LNCaP clone FGC (cell line): ENCODE results near the gene IAPP.
A peak's percentile ranks its signal among the peaks of the same experiment; 100 is the strongest.
"Not testable (repeated sequence)": the region's sequence is repeated elsewhere in the genome, so short reads cannot be mapped to it uniquely, and the experiment has no call there.

ENCODE experiments used
- DNase-seq: peaks from one replicate; pipeline ENCODE4 v3.0.0-alpha.2; 2011; ENCODE audit warnings: low read depth
- H3K4me3 ChIP-seq: 2 replicates; pipeline ENCODE4 v1.5.1; 2011; ENCODE audit warnings: mild to moderate bottlenecking, low read depth, low read length, control low read depth
- TF ChIP-seq, protein P1 (sequence below): IDR thresholded peaks from 2 replicates; pipeline ENCODE4 v1.5.1; 2012; ENCODE audit warnings: mild to moderate bottlenecking; ENCODE audit not compliant: control insufficient read depth, insufficient read depth; ENCODE audit errors: extremely low read depth

Gene IAPP

GRCh38 chr12:21350975-21351374, 21.7 kb upstream of the IAPP start:
- peak; percentile 99 for DNase-seq
- TF ChIP-seq, protein P1, sequence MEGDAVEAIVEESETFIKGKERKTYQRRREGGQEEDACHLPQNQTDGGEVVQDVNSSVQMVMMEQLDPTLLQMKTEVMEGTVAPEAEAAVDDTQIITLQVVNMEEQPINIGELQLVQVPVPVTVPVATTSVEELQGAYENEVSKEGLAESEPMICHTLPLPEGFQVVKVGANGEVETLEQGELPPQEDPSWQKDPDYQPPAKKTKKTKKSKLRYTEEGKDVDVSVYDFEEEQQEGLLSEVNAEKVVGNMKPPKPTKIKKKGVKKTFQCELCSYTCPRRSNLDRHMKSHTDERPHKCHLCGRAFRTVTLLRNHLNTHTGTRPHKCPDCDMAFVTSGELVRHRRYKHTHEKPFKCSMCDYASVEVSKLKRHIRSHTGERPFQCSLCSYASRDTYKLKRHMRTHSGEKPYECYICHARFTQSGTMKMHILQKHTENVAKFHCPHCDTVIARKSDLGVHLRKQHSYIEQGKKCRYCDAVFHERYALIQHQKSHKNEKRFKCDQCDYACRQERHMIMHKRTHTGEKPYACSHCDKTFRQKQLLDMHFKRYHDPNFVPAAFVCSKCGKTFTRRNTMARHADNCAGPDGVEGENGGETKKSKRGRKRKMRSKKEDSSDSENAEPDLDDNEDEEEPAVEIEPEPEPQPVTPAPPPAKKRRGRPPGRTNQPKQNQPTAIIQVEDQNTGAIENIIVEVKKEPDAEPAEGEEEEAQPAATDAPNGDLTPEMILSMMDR, result no peak
- H3K4me3 ChIP-seq, result no peak overlapping the region

GRCh38 chr12:21353487-21353886, 19.2 kb upstream of the IAPP start:
- DNase-seq, result no peak
- no peak overlapping the region for H3K4me3 ChIP-seq
- TF ChIP-seq, protein P1, result no peak

GRCh38 chr12:21353948-21354347, 18.8 kb upstream of the IAPP start:
- no peak for DNase-seq
- H3K4me3 ChIP-seq, result no peak overlapping the region
- TF ChIP-seq, protein P1, result no peak

GRCh38 chr12:21354641-21355040, 18.1 kb upstream of the IAPP start:
- DNase-seq, result no peak
- no peak overlapping the region for H3K4me3 ChIP-seq
- TF ChIP-seq, protein P1, result no peak

- DNase-seq, H3K4me3 ChIP-seq: not testable (repeated sequence)
These were observed 12.1 kb upstream of the IAPP start for GRCh38 chr12:21360632-21361031.

DNA sequence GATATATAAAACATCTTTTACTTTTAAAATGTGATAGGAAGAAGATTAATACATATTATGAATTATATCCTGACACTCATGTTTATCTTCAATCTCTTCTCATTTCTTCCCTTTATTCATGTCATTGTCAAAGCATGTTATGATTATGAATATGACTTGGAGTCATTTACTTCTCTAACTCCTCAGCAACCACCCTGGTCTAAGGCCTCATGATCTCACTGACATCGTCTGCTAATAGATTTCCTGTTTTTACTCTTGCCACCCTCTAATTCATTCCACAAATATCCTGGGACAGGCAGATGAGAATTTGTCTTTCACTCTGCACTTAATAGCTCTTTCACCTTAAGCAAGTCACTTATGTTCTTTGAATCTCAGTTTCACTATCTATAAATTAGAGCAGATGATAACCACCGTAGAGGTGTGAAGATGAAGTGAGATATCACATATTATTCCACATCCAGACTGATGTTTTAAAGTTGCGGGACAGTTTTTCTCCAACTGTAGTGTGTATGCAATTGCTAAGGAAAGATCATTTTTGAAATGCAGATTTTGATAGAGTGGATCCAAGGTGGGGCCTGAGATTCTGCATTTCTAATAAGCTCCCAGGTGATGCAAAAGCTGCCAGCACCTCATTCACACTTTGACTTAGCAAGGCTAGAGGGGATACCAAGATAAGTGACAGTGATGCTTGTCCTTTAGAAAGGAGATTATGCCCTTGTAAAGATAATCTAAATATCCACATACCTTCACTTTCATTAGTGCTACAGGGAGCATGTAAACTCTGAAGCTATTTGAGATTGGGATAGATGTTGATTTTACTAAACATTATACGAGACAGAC, 3.3 kb upstream of the IAPP start:
- DNase-seq, result no peak
- TF ChIP-seq, protein P1, result no peak
- no peak overlapping the region for H3K4me3 ChIP-seq

DNA sequence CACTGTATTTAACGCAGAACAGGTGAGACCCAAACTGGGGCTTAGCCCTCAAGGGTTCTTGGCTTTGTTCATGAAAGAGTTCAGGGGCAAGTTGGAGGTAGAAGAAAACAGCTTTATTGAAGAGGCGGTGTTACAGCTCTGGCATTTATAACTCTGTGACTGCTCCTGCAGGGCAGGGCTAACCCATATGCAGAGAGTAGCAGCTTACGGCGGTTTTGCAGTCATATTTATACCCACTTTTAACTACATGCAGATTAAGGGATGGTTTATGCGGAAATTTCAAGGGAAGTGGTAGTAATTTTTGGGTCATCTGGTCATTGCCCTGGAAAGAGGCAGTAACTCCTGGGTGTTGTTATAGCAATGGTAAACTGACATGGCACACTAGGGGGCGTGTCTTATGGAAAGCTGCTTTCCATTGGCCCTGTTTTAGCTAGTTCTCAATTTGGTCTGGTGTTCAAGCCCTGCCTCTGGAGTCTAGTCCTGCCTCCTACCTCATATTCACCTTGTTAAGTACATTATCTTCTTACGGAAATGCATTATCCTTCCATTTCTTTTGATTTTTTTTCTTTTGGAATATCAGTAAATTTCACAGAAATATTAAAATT, 1.8 kb upstream of the IAPP start:
- no peak for DNase-seq
- H3K4me3 ChIP-seq, result no peak overlapping the region
- TF ChIP-seq, protein P1, result no peak
